Measurements from ENCODE around the gene ABCB4.

Gene ABCB4

DNA sequence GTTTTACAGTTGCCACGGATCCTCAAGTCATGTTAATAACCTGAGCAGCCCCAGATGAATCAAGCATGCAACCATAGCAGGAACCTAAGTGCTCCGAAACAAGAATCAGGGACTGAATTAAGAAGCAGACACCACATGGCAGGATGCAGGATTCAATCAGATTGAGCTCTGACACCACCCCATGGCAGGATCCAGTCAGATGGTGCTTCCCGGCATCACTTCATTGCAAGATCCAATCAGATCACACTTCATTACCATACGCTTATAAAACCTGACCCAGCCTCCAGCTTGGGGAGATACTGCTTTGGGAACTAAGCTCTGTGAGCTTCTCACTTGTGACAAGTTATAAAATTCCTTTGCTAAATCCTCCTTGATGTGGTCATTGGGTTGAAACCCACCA is 55.3 kb downstream of the ABCB4 start:
- no peak for DNase-seq (ENCODE audit: low spot score)

DNA sequence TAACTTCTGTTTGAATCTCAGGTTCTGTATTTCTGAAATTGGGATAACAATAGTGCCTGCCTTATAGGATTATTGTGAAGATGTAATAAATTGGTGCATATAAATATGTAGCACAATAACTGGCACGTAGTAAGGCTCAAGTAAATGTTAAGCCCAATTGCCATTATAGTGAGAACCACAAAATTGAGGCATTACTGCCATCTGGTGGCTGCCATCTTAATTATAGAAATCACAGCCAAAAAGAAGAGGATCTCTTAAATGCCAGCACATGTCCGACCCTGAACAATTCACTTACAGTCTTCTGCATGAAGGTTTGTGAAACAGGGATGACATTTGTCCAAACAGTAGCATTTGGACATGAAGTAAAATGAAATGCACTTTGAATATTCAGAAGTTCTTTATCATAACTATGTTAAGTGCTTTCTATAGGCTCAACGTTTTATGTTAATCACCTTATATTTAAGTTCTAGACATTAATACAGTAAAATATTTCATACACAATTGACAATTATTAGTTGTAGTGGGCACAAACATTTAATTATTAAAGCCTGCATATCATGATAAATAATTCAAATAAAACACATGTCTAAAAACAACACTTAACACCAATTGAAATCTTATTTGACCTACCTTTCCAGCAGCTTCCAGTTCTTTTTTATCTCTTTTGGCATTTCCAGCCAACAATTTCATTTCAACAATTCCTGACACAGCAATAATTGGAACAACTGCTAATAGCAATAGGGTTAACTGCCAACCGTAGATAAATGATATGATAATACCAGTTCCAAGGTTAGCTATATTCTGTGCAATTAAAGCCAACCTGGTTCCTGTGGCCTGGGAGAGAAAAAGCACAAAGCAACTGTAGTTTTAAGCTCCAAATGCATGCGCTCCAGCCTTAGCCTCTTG is 58.5 kb downstream of the ABCB4 start:
- DNase-seq (ENCODE audit: low spot score): peak; percentile 59

DNA sequence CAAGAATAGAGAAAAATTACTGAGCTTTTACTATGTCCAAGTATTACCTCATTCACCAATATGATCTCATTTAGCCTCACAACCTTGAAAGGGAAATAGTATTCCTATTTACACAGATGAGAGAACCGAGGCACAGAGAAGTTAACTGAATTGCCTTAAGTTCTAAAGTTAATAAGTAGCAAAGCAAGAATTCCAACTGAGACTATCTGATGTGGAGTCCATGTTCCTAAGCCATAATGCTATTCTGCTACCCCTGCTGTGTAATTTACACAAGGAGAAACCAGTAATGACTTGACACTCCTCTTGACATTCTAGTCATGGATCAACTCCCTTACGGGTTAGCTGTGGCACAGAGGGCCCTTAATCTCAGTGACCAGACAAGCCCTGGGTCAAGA is 60.7 kb downstream of the ABCB4 start:
- DNase-seq (ENCODE audit: low spot score): no peak

DNA sequence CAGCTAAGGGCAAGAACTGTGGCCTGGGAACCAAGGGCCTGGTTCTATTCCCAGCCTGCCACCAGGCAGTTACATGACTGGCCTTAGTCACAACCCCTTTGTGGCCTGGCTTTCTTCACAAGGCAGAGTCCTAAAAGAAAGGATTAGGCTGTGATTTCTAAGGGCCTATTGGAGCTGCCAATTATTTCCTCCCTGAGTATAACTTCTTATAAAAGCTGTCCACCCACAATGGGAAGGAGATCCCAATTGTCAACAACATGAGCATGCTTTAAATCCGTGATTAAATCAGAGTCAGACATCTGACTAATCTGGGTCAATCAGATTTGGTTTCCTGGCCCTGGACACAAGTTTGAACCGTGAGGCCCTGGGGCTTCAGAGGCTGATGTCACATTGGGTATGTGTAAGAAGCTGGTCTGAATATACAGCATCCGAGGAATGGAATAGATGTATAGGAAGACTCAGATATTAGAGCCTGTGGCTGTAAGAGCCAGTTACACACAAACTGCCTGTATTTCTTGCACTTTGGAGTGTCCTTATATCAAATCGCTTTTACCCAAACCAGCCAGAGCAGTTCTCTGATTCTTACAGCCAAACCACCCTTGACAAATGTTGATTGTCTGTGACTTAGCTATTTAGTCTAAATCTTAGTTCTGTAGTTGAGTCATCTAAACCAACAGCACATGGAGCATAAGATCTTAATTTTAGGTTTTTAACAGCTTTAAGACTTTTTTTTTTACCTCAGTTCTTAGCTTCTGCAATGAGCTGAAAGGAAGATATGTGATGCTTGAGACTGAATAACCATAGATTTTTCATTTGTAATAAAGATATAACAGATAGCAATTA is 61.3 kb downstream of the ABCB4 start:
- DNase-seq (ENCODE audit: low spot score): no peak

DNA sequence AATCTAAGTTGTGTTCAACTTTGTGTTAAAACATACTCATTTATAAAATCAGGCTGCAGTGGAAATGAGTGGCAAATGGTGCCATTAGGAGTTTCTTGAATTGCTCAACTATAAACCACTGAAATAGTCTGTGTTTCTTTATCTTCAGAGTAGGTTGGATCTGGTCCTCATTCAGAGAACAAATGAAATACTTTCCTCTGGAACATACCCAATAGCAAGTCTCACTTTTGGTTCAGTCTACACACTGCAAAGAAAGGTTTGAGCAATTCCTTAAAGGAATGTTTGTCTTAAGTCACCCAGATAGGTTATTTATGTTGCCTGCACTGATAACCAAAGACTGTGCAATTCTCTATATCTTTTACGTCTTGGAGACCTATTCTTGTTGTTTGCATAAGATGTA is 62.5 kb downstream of the ABCB4 start:
- DNase-seq (ENCODE audit: low spot score): no peak

DNA sequence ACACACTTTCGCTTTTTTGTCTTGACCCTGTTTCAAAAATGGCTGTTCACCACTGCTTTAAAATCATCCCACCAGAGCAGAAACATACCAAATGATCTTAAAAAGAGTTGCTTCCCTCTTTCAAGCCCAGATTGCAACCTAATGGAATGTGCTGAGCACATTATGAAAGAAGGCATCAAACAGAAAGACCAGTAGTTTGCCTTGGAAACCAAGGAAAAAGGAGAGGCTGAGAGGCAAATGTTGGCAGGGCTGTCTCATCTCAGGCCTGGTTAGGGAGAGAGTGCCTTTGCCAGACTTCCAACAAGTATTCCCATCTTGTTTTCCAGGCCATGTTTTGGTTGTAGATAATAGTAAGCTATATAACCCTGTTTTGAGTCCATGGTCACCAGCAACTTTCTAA is 64.3 kb downstream of the ABCB4 start:
- no peak for DNase-seq (ENCODE audit: low spot score)

DNA sequence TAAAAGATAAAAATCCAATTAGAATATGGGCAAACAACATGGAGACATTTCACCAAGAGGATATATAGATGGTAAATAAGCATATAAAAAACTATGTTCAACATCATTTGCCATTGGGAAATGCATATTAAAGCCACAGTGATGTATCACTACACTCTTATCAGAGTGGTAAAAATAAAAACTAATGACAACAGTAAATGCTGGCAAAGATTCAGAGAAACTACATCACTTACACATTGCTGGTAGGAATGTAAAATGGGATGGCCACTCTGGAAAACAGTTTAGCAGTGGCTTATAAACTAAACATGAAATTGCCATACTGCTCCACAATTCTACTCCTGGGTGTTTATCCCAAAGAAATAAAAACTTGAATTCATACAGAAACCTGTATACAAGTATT is 70.8 kb downstream of the ABCB4 start:
- DNase-seq (ENCODE audit: low spot score): no peak

DNA sequence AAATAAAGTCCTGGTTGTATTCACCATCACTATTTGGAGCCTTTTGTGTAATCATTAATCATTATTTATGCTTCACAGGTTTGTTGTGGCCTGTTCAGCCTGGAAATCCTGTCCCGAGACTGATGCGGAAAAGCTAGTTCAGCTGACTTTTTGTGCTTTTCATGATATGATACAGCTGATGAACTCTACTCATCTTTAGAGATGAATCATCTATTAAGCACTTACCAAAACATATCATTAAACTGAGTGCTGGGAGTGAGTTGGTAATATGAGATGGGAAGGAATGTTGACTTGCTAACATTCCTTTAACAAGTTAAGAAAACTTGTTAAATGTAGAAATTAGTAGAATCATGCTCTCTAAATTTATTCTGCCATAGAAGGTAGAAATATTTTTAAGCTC is 77.0 kb downstream of the ABCB4 start:
- DNase-seq (ENCODE audit: low spot score): no peak

DNA sequence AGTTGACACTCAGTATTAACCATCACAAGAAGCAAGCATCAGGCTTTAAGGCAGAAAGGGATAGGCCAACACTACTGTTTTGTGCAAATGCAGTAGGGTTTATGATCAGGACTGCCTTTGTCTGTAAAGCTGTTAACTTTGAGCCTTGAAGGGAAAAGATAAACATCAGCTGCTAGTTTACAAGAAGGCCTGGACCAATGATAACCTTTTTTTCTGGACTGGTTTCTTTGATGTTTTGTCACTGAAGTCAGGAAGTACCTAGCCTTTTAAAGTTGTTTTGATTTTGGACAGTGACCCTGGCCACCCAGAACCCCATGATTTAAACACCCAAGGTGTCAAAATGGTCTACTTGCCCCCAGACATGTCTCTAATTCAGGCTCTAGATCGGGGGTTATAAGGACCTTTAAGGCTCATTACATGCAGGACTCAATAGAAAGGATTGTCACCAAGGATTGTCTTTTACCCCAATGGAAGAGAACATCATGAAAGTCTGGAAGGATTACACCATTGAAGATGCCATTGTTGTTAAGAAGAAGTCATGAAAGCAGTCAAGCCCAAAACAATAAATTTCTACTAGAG is 79.9 kb downstream of the ABCB4 start:
- no peak for DNase-seq (ENCODE audit: low spot score)

DNA sequence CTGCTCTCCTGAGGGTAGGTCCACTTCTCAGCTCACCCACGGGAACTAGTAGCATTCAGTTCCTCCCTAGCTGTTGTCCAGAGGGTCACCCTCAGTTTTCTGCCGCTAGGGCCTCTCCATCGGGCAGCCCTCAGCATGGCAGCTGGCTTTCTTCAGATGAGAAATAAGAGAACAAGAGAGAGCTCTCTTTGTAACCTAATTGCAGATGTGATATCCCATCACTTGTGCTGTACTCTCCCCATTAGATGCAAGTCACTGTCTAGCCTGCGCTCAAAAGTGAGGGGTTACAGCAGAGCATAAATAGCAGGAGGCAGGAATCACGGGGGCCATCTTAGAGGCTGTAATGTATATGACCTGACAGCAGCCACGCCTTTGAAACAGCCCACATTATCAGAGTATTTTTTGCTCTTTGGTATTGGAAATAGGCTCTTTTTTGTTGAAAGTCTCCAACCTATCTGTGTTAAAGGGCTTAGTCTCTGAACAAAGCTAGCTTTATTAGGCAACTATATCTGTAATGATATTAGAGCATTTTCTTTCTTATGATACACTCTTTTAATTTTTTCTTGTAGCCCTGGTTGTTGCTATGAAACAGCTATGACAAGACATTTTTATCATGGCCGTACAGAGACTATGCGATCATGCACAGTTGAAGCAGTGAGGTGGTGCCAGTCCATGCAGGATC is 84.3 kb downstream of the ABCB4 start:
- DNase-seq (ENCODE audit: low spot score): no peak

DNA sequence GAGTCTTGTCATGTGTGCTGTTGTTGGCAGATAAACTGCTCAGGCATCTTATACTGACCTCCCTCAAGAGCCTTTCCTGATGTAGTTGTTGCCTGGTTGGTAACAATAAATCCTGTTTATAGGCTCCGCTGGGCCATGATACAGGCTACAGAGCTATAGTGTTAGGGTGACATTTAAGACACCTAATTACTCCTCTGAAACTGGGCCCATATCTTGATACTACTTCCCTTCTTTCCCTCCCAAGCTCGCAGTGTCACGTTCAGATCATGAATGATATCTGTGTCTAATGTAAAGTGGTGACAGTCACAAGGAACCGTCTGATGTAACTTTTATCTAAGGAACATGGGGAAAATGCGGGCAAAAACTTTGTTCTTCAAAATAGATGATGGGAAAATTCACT is 94.6 kb downstream of the ABCB4 start:
- no peak for DNase-seq (ENCODE audit: low spot score)

DNA sequence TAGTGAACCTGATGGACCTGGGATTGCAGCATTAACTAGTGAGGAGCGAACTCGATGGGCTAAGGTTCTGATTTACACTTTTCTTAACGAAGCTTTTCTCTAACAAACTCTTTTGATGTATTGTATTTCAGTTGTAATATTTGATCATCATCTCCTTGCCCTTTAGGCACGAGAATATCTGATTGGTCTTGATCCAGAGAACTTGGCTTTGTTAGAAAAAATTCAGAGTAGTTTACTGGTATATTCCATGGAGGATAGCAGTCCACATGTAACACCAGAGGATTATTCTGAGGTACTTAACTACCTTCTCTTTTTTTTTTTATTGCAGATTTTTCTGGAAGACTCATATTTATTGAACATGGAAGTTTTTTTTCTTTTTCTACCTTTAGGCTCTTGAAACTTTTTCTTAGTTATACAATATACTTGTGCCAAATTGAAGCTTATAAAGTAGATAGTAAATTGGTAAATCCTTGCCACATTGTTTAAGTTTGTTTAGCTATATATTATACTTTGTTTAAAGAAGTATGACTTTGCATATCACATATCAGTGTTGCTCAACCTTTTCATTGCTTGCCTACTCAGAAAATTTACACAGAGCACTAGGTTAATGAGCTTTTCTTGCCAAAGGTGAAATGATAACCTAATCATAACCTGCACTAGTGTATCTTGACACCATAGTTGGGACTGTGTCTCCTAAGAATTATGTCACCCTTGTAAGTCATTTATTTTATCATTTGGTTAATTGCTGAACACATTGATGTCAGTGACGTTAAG is 99.6 kb downstream of the ABCB4 start:
- DNase-seq (ENCODE audit: low spot score): no peak

DNA sequence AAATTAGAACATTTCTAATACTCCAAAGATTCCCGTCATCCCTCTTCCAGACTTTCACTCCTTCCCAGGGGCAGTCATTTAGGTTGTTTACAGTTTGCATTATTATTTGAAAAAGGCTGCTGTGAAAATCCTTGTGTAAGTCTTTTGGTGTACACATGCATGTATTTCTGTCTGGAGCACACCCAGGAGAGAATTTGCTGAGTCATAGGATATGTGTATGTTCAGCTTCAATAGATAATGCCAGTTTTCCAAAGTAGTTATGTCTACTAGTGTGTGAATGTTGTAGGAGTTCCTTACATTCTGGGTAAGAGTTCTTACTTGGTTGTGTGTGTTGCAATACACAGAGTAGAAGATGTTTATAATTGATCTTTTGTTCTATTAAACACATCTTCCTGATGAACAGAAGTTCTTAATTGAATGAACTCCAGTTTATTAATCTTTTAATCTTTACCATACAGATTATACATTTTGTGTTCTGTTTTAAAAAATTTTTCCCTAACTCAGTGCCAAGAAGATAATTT is 104.8 kb downstream of the ABCB4 start:
- no peak for DNase-seq (ENCODE audit: low spot score)

DNA sequence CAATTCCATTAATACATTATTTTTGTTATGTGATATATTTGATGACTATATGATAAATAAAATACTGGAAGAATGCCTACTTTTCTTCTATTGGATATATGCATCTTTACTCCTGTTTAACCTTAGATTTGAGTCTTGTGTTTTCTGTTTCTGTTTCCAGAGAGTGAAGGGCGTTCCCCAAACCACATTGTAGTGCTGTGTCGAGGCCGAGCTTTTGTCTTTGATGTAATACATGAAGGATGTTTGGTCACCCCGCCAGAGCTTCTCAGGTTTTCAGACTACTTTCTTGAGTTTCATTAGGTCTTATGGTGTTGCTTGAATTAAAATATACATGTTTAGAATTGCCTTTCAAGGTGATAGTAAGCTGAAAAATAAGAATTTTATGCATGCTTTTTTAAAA is 106.3 kb downstream of the ABCB4 start:
- DNase-seq (ENCODE audit: low spot score): no peak

DNA sequence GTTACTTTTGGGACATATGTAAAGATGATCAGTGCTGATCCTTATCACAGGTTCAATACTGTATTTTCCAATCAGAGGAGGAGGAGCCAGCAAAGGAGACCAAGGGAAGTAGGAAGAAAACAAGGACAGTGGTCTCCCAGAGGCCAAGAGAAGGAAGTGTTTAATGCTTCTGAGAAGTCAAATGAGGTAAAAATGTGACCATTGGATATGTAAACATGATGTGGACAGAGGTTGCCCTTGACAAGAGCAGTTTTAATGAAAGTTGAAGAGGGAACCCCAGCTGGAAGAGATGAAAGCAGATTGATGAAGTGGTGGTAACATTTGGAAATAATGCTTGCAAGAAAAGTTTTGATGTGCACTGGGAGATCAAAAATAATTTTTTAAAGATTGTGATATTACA is 111.2 kb downstream of the ABCB4 start:
- no peak for DNase-seq (ENCODE audit: low spot score)

DNA sequence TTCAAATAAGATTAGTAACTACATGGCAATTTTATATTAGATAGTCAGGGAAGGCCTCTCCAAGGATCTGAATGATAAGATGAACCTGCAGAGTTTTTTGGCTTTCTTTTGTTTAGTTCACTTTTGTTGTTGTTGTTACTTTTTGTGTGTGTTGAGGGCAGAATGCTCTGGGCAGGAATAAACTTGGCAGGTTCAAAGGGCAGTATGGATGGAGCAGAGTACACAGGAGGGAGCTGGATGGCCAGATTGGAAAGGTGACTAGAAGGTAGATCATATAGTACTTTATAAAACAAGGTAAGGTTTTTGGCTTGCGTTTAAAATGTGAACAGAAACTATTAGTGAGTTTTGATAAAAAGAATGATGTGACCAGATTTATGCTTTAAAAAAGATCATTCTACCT is 112.1 kb downstream of the ABCB4 start:
- DNase-seq (ENCODE audit: low spot score): no peak

DNA sequence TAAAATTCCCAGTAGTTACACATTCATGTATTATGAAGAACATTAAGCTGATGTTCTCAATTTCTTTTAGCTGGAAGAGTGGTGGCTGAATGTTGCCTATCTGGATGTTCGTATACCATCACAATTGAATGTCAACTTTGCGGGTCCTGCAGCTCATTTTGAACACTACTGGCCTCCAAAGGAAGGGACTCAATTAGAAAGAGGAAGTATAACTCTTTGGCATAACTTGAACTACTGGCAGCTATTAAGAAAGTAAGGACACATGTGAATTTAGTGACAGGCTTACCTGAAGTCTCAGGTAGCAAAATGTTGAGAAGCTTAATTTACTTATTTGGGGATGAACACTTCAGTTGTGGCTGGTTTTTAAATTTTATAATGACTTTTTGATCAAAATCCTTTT is 114.2 kb downstream of the ABCB4 start:
- DNase-seq (ENCODE audit: low spot score): no peak

DNA sequence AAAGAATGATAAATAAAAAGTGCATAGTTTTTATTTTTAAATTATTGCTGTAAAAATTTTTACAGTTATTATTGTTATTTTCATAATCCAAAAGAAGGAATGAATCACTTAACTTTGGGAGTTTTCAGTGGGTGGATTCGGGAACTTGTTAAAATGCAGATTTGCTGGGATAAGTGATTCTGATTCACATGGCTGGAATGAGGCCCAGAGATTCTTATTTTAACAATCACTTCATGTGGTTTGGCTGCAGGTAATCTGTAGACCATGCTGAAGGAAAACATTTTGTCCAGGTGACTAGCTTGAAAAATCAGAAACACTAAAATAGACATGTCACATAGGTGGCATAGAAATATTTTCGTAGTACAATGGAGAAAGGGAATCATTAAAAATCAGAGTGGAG is 116.1 kb downstream of the ABCB4 start:
- DNase-seq (ENCODE audit: low spot score): peak; percentile 35

DNA sequence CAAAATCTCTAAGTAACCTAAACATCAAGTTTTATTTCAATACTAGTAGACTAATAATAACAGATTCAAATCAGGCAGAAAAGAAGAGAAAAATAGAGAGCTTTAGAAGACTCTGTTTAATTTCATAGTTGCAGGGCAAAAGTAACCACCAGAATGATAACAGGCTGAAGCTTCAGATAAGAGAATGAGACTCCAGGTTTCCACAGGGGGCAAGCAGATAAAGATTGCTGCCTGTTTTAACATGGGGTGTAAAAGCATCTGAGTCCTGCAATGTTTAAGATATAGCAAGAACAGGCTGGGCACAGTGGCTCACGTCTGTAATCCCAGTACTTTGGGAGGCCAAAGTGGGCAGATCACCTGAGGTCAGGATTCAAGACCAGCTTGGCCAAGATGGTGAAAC is 119.0 kb downstream of the ABCB4 start:
- DNase-seq (ENCODE audit: low spot score): no peak

DNA sequence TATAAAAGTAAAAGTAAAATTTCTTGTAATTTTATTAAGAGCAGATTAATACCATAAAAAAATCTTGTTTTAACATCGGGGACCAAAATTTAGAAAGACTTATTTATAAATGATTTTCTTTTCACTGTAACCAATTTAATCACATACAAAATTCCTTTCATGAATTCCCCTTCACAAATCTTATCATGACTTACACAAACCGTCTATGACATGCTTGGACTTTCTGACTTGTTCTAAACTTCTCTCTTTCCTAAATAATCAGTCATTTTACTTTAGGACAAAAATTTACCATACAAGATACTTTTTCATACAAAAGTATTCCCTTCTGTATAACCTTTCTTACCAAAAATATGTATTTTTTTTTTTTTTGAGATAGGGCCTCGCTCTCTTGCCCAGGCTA is 120.7 kb downstream of the ABCB4 start:
- DNase-seq (ENCODE audit: low spot score): no peak
